GM12878 (cell line): Measurements from ENCODE around the gene USP47.
"Not testable (repeated sequence)": the region's sequence is repeated elsewhere in the genome, so short reads cannot be mapped to it uniquely, and the experiment has no call there.

Experiments used
- BMI1 ChIP-seq: fragments of 450-650 bp; IDR thresholded peaks from 2 replicates; pipeline ENCODE4 v1.6.1; 2016; ENCODE audit warnings: mild to moderate bottlenecking, moderate library complexity, borderline replicate concordance
- CHD1 ChIP-seq: IDR thresholded peaks from 2 replicates; pipeline ENCODE4 v1.6.1; 2012; ENCODE audit warnings: low read depth, low read length, improper control_type of control experiment
- CREB1 ChIP-seq: IDR thresholded peaks from 2 replicates; pipeline ENCODE4 v1.6.1; 2012; ENCODE audit warnings: low read depth, mild to moderate bottlenecking, inconsistent platforms
- EZH2 ChIP-seq: IDR thresholded peaks from 2 replicates; pipeline ENCODE4 v1.6.1; 2012; ENCODE audit warnings: low read depth, mild to moderate bottlenecking, control low read depth, inconsistent platforms, low read length, borderline replicate concordance; ENCODE audit not compliant: control insufficient read depth
- GATAD2B ChIP-seq: fragments of 450-650 bp; conservative IDR thresholded peaks from 2 replicates; pipeline ENCODE4 v1.6.1; 2017; ENCODE audit warnings: low read depth, mild to moderate bottlenecking, moderate library complexity
- POLR2AphosphoS5 ChIP-seq: IDR thresholded peaks from 2 replicates; pipeline ENCODE4 v1.6.1; 2011; ENCODE audit warnings: mild to moderate bottlenecking, low read length, inconsistent platforms
- RFX5 ChIP-seq: IDR thresholded peaks from 2 replicates; pipeline ENCODE4 v1.6.1; 2011; ENCODE audit warnings: low read depth, low read length, improper control_type of control experiment
- SIN3A ChIP-seq: IDR thresholded peaks from 2 replicates; pipeline ENCODE4 v1.6.1; 2012; ENCODE audit warnings: low read depth, low read length, improper control_type of control experiment
- TAF1 ChIP-seq: IDR thresholded peaks from 2 replicates; pipeline ENCODE4 v1.6.1; 2011; ENCODE audit warnings: mild to moderate bottlenecking, low read depth, low read length, borderline replicate concordance
- ZNF24 ChIP-seq: fragments of 450-650 bp; IDR thresholded peaks from 2 replicates; pipeline ENCODE4 v1.6.1; 2017; ENCODE audit warnings: antibody characterized with exemption, mild to moderate bottlenecking
- TF ChIP-seq, protein P1 (sequence below): IDR thresholded peaks from 2 replicates; pipeline ENCODE4 v1.6.1; 2012; ENCODE audit warnings: low read depth, low read length, improper control_type of control experiment
- TF ChIP-seq, protein P2 (sequence below), 3 experiments: IDR thresholded peaks in 2 of 3; conservative IDR thresholded peaks in 1 of 3; 2 replicates each; pipeline ENCODE4 v1.5.1; 2011; ENCODE audit warnings: low read depth in 3 of 3, low read length in 3 of 3, mild to moderate bottlenecking in 3 of 3, control low read depth in 2 of 3, moderate library complexity in 2 of 3, inconsistent platforms in 1 of 3, mixed read lengths in 1 of 3; ENCODE audit not compliant: control insufficient read depth in 2 of 3, insufficient read depth in 1 of 3; ENCODE audit errors: extremely low read depth in 1 of 3
- TF ChIP-seq, protein P3 (sequence below): IDR thresholded peaks from 2 replicates; pipeline ENCODE4 v1.6.1; 2012; ENCODE audit warnings: mild to moderate bottlenecking, low read depth, low read length
- TF ChIP-seq, protein P4 (sequence below): IDR thresholded peaks from 2 replicates; pipeline ENCODE4 v1.6.1; 2012; ENCODE audit warnings: low read depth, low read length, improper control_type of control experiment

DNA sequence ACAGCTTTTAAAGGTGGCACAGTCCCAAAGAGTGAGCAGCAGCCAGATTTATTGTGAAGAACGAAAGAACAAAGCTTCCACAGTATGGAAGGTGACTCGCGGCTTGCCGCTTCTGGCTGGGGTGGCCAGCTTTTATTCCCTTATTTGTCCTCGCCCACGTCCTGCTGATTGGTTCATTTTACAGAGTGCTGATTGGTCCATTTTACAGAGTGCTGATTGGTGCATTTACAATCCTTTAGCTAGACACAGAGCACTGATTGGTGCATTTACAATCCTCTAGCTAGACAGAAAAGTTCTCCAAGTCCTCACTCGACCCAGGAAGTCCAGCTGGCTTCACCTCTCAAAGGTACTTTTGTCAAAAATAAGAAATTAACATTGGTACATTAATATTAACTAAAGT, 10.4 kb upstream of the USP47 start:
- not testable (repeated sequence) for TF ChIP-seq EZH2, SIN3A, CHD1, GATAD2B, CREB1, ZNF24, POLR2AphosphoS5, RFX5, BMI1, TAF1
- TF ChIP-seq, protein P1, sequence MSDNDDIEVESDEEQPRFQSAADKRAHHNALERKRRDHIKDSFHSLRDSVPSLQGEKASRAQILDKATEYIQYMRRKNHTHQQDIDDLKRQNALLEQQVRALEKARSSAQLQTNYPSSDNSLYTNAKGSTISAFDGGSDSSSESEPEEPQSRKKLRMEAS = not testable (repeated sequence)
- TF ChIP-seq, protein P2, sequence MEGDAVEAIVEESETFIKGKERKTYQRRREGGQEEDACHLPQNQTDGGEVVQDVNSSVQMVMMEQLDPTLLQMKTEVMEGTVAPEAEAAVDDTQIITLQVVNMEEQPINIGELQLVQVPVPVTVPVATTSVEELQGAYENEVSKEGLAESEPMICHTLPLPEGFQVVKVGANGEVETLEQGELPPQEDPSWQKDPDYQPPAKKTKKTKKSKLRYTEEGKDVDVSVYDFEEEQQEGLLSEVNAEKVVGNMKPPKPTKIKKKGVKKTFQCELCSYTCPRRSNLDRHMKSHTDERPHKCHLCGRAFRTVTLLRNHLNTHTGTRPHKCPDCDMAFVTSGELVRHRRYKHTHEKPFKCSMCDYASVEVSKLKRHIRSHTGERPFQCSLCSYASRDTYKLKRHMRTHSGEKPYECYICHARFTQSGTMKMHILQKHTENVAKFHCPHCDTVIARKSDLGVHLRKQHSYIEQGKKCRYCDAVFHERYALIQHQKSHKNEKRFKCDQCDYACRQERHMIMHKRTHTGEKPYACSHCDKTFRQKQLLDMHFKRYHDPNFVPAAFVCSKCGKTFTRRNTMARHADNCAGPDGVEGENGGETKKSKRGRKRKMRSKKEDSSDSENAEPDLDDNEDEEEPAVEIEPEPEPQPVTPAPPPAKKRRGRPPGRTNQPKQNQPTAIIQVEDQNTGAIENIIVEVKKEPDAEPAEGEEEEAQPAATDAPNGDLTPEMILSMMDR (IDR thresholded peaks at IDR 0.05 in 2 of 3, conservative IDR thresholded peaks at IDR 0.05 in 1 of 3; ENCODE audit: control insufficient read depth in 2 of 3, extremely low read depth in 1 of 3, insufficient read depth in 1 of 3, low read depth in 3 of 3, low read length in 3 of 3) = not testable (repeated sequence)
- TF ChIP-seq, protein P3, sequence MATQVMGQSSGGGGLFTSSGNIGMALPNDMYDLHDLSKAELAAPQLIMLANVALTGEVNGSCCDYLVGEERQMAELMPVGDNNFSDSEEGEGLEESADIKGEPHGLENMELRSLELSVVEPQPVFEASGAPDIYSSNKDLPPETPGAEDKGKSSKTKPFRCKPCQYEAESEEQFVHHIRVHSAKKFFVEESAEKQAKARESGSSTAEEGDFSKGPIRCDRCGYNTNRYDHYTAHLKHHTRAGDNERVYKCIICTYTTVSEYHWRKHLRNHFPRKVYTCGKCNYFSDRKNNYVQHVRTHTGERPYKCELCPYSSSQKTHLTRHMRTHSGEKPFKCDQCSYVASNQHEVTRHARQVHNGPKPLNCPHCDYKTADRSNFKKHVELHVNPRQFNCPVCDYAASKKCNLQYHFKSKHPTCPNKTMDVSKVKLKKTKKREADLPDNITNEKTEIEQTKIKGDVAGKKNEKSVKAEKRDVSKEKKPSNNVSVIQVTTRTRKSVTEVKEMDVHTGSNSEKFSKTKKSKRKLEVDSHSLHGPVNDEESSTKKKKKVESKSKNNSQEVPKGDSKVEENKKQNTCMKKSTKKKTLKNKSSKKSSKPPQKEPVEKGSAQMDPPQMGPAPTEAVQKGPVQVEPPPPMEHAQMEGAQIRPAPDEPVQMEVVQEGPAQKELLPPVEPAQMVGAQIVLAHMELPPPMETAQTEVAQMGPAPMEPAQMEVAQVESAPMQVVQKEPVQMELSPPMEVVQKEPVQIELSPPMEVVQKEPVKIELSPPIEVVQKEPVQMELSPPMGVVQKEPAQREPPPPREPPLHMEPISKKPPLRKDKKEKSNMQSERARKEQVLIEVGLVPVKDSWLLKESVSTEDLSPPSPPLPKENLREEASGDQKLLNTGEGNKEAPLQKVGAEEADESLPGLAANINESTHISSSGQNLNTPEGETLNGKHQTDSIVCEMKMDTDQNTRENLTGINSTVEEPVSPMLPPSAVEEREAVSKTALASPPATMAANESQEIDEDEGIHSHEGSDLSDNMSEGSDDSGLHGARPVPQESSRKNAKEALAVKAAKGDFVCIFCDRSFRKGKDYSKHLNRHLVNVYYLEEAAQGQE = not testable (repeated sequence)
- TF ChIP-seq, protein P4, sequence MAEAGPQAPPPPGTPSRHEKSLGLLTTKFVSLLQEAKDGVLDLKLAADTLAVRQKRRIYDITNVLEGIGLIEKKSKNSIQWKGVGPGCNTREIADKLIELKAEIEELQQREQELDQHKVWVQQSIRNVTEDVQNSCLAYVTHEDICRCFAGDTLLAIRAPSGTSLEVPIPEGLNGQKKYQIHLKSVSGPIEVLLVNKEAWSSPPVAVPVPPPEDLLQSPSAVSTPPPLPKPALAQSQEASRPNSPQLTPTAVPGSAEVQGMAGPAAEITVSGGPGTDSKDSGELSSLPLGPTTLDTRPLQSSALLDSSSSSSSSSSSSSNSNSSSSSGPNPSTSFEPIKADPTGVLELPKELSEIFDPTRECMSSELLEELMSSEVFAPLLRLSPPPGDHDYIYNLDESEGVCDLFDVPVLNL = not testable (repeated sequence)
